Spleen (tissue), 11 donors: Measurements from ENCODE around the gene PPFIA2. TPM values are rescaled to one million over a fixed set of nuclear protein-coding genes. Genes with fewer than 3 reads are reported as not detected.

Source experiments
- DNase-seq: peaks from one replicate; pipeline ENCODE4 v3.0.0-alpha.2; 2020
- H3K27ac ChIP-seq, 8 donors: fragments of 200-600 bp; sonication (generic) in 7 of 8; 1 replicate in 4 of 8; 2 replicates in 4 of 8; pipeline versions ENCODE4 v1.5.0 to v1.8.0; 2016 to 2021; ENCODE audit warnings: inconsistent platforms in 4 of 8, mild to moderate bottlenecking in 4 of 8, moderate library complexity in 1 of 8
- H3K27me3 ChIP-seq, 7 donors: fragments of 200-600 bp; sonication (generic) in 6 of 7; replicated peaks in 1 of 7; 1 replicate in 4 of 7; 2 replicates in 3 of 7; pipeline versions ENCODE4 v1.5.0 to v1.8.0; 2016 to 2021; ENCODE audit warnings: inconsistent platforms in 3 of 7, mild to moderate bottlenecking in 1 of 7
- H3K36me3 ChIP-seq, 6 donors: fragments of 200-600 bp; sonication (generic) in 5 of 6; 1 replicate in 4 of 6; 2 replicates in 2 of 6; pipeline versions ENCODE4 v1.5.0 to v1.8.0; 2016 to 2021; ENCODE audit warnings: inconsistent platforms in 2 of 6
- H3K4me1 ChIP-seq, 6 donors: fragments of 200-600 bp; sonication (generic) in 5 of 6; 1 replicate in 3 of 6; 2 replicates in 3 of 6; pipeline versions ENCODE4 v1.5.0 to v1.8.0; 2016 to 2021; ENCODE audit warnings: inconsistent platforms in 3 of 6
- H3K4me3 ChIP-seq, 8 donors: fragments of 200-600 bp; sonication (generic) in 7 of 8; 1 replicate in 4 of 8; 2 replicates in 4 of 8; pipeline versions ENCODE4 v1.5.0 to v1.8.0; 2016 to 2021; ENCODE audit warnings: inconsistent platforms in 4 of 8, mild to moderate bottlenecking in 4 of 8, moderate library complexity in 2 of 8
- H3K9me3 ChIP-seq, 8 donors: fragments of 200-600 bp; sonication (generic) in 7 of 8; 1 replicate in 4 of 8; 2 replicates in 4 of 8; pipeline versions ENCODE4 v1.5.0 to v1.8.0; 2016 to 2021; ENCODE audit warnings: inconsistent platforms in 4 of 8
- CTCF ChIP-seq, 11 experiments: fragments of 200-600 bp in 7 of 11; fragments of 450-650 bp in 4 of 11; sonication (generic) in 4 of 11; IDR thresholded peaks in 8 of 11; conservative IDR thresholded peaks in 3 of 11; 1 replicate in 7 of 11; 2 replicates in 4 of 11; pipeline versions ENCODE4 v1.4.0 to v1.8.0; 2016 to 2021; ENCODE audit warnings: antibody characterized with exemption in 11 of 11, inconsistent platforms in 4 of 11, mild to moderate bottlenecking in 1 of 11
- POLR2A ChIP-seq, 3 donors: fragments of 450-650 bp; IDR thresholded peaks; one replicate each; pipeline ENCODE4 v1.5.1; 2017; ENCODE audit warnings: antibody characterized with exemption in 3 of 3, mild to moderate bottlenecking in 1 of 3
- POLR2AphosphoS5 ChIP-seq, 3 donors: sonication (generic); formaldehyde crosslinking; IDR thresholded peaks; one replicate each; pipeline ENCODE4 v1.5.1; 2017; ENCODE audit warnings: antibody characterized with exemption in 3 of 3
- WGBS, 5 donors: extraction: QIAGEN DNeasy Blood & Tissue Kit in 3 of 5; methylation state at CpG; one replicate each; pipeline versions ENCODE4 v1.1.5 to v1.1.7; 2013 to 2018; 5-methylcytosine and 5-hydroxymethylcytosine counted together
- intact Hi-C: fragments of 100-400 bp; cut with DNase I; formaldehyde crosslinking; loops from one replicate; pipeline ENCODE4 v1.15.0; 2023; ENCODE audit warnings: low total_unique reads
- polyA plus RNA-seq, 3 donors: library from polyadenylated mRNA; stranded (reverse); fragments of 200-250 nt; gene quantifications; one replicate each; pipeline ENCODE4 v1.2.1, GENCODE V29; 2013
- total RNA-seq, 7 donors: library from RNA; depleted of rRNA in 3 of 7; stranded (reverse); fragments of >200 nt in 3 of 7; fragmentation: NEBNext Ultra II Directional in 4 of 7; extraction: Animal tissue kit (Norgen Biotek cat#: 25700) in 4 of 7; gene quantifications; one replicate each; pipeline versions ENCODE4 v1.1.0 to v1.2.1, GENCODE V29; 2016 to 2021
- donor health status: healthy with polysubstance abuse.
- donor health status: DM: no; HTN: no; CAD: no; lungs with moderate emphysema.
- donor health status: DM: no; HTN: no; CAD: no.
- donor health status: Bipolar disorder and iron deficiency.
- donor health status: healthy.
- donor health status: DM: no; HTN: no; CAD: no.
- donor health status: DM: yes; HTN: yes; CAD: no.

The PPFIA2 gene
- total and polyA plus RNA-seq, 10 donors: 0.04 to 1.1 (median 0.27) TPM; not detected in 2

- intact Hi-C loops: no loop called here
- DNase-seq: no peak
- Histone ChIP-seq H3K27ac (no peak overlapping the region), H3K4me1 (no peaks in the 10 kb centered on the region), H3K4me3 (no peak overlapping the region), H3K36me3 (no peaks in the 10 kb centered on the region), H3K9me3 (no peaks in the 10 kb centered on the region), H3K27me3 (no peaks in the 10 kb centered on the region)
- TF ChIP-seq POLR2A (IDR thresholded peaks at IDR 0.05) (no peak), POLR2AphosphoS5 (IDR thresholded peaks at IDR 0.05) (no peak), CTCF (IDR thresholded peaks at IDR 0.05 in 8 of 11, conservative IDR thresholded peaks at IDR 0.05 in 3 of 11) (no peak)
- WGBS, 5 donors: 77 to 87% (median 82%) methylated on average over 4 of the region's 4 CpGs
These were observed 216.8 kb downstream of the PPFIA2 start for GRCh38 chr12:81542065-81543010.

- H3K4me1 ChIP-seq: no peaks in the 10 kb centered on the region
- no peak for DNase-seq
- H3K27ac ChIP-seq: no peak overlapping the region
- H3K27me3 ChIP-seq: no peaks in the 10 kb centered on the region
- no peaks in the 10 kb centered on the region for H3K36me3 ChIP-seq
- H3K4me3 ChIP-seq: no peak overlapping the region
- intact Hi-C loops: no loop called here
- no peaks in the 10 kb centered on the region for H3K9me3 ChIP-seq
- TF ChIP-seq CTCF (IDR thresholded peaks at IDR 0.05 in 8 of 11, conservative IDR thresholded peaks at IDR 0.05 in 3 of 11): no peak
- no peak for TF ChIP-seq POLR2AphosphoS5 (IDR thresholded peaks at IDR 0.05)
- no peak for TF ChIP-seq POLR2A (IDR thresholded peaks at IDR 0.05)
These were observed 218.0 kb downstream of the PPFIA2 start for GRCh38 chr12:81541121-81541520.

GRCh38 chr12:81539279-81539678 is 219.9 kb downstream of the PPFIA2 start:
- Histone ChIP-seq H3K9me3 (no peaks in the 10 kb centered on the region), H3K27ac (no peak overlapping the region), H3K4me1 (no peaks in the 10 kb centered on the region), H3K36me3 (no peaks in the 10 kb centered on the region), H3K4me3 (no peak overlapping the region), H3K27me3 (no peaks in the 10 kb centered on the region)
- DNase-seq: no peak
- TF ChIP-seq CTCF (IDR thresholded peaks at IDR 0.05 in 8 of 11, conservative IDR thresholded peaks at IDR 0.05 in 3 of 11) (no peak), POLR2A (IDR thresholded peaks at IDR 0.05) (no peak), POLR2AphosphoS5 (IDR thresholded peaks at IDR 0.05) (no peak)
- intact Hi-C loops: no loop called here
- 40 to 71% (median 52%) methylated on average over 3 of the region's 3 CpGs for WGBS, 5 donors

GRCh38 chr12:81533054-81533453 is 226.1 kb downstream of the PPFIA2 start:
- TF ChIP-seq POLR2A (IDR thresholded peaks at IDR 0.05) (no peak), POLR2AphosphoS5 (IDR thresholded peaks at IDR 0.05) (no peak), CTCF (IDR thresholded peaks at IDR 0.05 in 8 of 11, conservative IDR thresholded peaks at IDR 0.05 in 3 of 11) (no peak)
- intact Hi-C loops: no loop called here
- WGBS, 5 donors: 53 to 76% (median 66%) methylated on average over 2 of the region's 2 CpGs
- Histone ChIP-seq H3K4me3 (no peak overlapping the region), H3K27me3 (no peaks in the 10 kb centered on the region), H3K27ac (no peak overlapping the region), H3K36me3 (no peaks in the 10 kb centered on the region), H3K9me3 (no peaks in the 10 kb centered on the region), H3K4me1 (no peaks in the 10 kb centered on the region)
- DNase-seq: no peak
